Measurements from ENCODE around the gene ZBTB7B. TPM values are rescaled to one million over a fixed set of nuclear protein-coding genes. Genes with fewer than 3 reads are reported as not detected.
A peak's percentile ranks its signal among the peaks of the same experiment; 100 is the strongest.

Gene ZBTB7B
- total and polyA plus RNA-seq, 9 of the 15 experiments (the other 6 are each of a cell fraction or from before 2014, with no cell fraction given), result 0.04 to 46.5 (median 15.2) TPM

DNA sequence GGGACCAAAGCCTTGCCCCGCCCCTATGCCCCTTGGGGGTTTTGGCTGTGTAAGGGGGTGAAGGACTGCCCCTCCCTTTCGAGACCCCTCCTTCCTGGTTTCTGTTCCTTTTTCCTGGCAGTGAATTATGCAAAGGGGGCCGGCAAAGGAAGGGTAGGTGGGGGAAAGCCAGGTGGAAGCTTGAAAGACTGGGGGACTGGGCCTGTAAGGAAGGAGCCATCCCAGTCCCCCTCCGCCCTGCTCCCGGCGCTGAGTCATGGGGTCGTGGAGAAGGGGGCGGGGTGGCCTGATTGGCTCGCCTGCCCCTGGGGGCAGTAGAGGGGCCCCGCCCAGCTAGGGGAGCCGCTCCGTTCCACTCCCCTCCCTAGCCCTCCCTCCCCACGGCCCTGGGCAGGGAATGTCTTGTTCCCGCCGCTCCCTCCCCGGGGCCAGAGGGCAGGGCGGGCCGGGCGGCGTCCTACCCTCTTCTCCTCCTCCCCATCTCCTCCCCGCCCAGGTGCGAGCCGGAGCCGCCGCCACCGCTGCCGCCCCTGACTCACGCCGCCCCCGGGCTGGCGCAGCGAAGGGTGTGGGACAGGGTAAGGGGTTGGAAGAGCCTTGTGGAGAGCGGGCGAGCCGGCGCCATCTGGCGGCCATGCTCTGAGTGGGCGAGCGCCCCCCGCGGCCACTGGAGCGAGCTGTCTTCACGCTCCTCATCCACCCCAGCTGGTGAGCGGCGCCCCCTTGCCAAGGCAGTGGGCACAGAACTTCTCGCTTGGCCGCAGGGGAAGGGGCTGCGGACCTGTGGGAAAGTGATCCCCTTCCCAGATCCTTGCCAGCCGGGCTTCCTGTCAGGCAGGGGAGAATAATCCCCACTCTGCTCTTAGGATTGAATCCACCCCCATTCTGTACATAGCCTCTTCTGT is 14.7 kb downstream of the ZBTB7B start (continued):
- TF ChIP-seq, protein P1, sequence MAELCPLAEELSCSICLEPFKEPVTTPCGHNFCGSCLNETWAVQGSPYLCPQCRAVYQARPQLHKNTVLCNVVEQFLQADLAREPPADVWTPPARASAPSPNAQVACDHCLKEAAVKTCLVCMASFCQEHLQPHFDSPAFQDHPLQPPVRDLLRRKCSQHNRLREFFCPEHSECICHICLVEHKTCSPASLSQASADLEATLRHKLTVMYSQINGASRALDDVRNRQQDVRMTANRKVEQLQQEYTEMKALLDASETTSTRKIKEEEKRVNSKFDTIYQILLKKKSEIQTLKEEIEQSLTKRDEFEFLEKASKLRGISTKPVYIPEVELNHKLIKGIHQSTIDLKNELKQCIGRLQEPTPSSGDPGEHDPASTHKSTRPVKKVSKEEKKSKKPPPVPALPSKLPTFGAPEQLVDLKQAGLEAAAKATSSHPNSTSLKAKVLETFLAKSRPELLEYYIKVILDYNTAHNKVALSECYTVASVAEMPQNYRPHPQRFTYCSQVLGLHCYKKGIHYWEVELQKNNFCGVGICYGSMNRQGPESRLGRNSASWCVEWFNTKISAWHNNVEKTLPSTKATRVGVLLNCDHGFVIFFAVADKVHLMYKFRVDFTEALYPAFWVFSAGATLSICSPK (IDR thresholded peaks at IDR 0.05; ENCODE audit: borderline replicate concordance), result no peak
- TF ChIP-seq ZNF507 (tag; conservative IDR thresholded peaks at IDR 0.05), result no peak
- no peak for TF ChIP-seq CBX2 (IDR thresholded peaks at IDR 0.05; ENCODE audit: insufficient read depth, low read length, poor library complexity, severe bottlenecking)
- TF ChIP-seq, protein P2, sequence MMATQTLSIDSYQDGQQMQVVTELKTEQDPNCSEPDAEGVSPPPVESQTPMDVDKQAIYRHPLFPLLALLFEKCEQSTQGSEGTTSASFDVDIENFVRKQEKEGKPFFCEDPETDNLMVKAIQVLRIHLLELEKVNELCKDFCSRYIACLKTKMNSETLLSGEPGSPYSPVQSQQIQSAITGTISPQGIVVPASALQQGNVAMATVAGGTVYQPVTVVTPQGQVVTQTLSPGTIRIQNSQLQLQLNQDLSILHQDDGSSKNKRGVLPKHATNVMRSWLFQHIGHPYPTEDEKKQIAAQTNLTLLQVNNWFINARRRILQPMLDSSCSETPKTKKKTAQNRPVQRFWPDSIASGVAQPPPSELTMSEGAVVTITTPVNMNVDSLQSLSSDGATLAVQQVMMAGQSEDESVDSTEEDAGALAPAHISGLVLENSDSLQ (IDR thresholded peaks at IDR 0.05), result no peak
- TF ChIP-seq, protein P3, sequence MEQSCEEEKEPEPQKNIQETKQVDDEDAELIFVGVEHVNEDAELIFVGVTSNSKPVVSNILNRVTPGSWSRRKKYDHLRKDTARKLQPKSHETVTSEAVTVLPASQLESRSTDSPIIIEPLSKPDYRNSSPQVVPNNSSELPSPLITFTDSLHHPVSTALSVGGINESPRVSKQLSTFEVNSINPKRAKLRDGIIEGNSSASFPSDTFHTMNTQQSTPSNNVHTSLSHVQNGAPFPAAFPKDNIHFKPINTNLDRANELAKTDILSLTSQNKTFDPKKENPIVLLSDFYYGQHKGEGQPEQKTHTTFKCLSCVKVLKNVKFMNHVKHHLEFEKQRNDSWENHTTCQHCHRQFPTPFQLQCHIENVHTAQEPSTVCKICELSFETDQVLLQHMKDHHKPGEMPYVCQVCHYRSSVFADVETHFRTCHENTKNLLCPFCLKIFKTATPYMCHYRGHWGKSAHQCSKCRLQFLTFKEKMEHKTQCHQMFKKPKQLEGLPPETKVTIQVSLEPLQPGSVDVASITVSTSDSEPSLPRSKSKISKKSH (CRISPR knock-in tag; IDR thresholded peaks at IDR 0.05), result no peak
- 0 out of 2 replicates have a peak, but pooled peaks have one; percentile 54 for TF ChIP-seq SMARCA4 (IDR thresholded peaks at IDR 0.05)
- TF ChIP-seq, protein P4, sequence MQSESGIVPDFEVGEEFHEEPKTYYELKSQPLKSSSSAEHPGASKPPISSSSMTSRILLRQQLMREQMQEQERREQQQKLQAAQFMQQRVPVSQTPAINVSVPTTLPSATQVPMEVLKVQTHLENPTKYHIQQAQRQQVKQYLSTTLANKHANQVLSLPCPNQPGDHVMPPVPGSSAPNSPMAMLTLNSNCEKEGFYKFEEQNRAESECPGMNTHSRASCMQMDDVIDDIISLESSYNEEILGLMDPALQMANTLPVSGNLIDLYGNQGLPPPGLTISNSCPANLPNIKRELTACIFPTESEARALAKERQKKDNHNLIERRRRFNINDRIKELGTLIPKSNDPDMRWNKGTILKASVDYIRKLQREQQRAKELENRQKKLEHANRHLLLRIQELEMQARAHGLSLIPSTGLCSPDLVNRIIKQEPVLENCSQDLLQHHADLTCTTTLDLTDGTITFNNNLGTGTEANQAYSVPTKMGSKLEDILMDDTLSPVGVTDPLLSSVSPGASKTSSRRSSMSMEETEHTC (IDR thresholded peaks at IDR 0.05), result peak; percentile 28; the same call in 1 of the 2 replicates
- no peak for TF ChIP-seq ZNF224 (CRISPR knock-in tag; IDR thresholded peaks at IDR 0.05)
- TF ChIP-seq TAL1 (IDR thresholded peaks at IDR 0.05), result no peak
- no peak for TF ChIP-seq TAF15 (IDR thresholded peaks at IDR 0.05; ENCODE audit: low read depth, low read length)
- TF ChIP-seq POLR3G (IDR thresholded peaks at IDR 0.05; ENCODE audit: extremely low read depth, insufficient read length, insufficient replicate concordance), result no peak
- no peak for TF ChIP-seq ZNF586 (CRISPR knock-in tag; conservative IDR thresholded peaks at IDR 0.05)
- 0 out of 2 replicates have a peak, but pooled peaks have one; percentile 31 for TF ChIP-seq CBX5 (IDR thresholded peaks at IDR 0.05; ENCODE audit: borderline replicate concordance, low read depth)
- peak; percentile 67; the same call in 1 of the 2 replicates for TF ChIP-seq NFIC (IDR thresholded peaks at IDR 0.05)
- TF ChIP-seq MTA1 (IDR thresholded peaks at IDR 0.05; ENCODE audit: borderline replicate concordance), result peak; percentile 24; the same call in 1 of the 2 replicates
- TF ChIP-seq, protein P5, sequence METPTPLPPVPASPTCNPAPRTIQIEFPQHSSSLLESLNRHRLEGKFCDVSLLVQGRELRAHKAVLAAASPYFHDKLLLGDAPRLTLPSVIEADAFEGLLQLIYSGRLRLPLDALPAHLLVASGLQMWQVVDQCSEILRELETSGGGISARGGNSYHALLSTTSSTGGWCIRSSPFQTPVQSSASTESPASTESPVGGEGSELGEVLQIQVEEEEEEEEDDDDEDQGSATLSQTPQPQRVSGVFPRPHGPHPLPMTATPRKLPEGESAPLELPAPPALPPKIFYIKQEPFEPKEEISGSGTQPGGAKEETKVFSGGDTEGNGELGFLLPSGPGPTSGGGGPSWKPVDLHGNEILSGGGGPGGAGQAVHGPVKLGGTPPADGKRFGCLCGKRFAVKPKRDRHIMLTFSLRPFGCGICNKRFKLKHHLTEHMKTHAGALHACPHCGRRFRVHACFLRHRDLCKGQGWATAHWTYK (CRISPR knock-in tag; IDR thresholded peaks at IDR 0.05), result peak; percentile 72; the same call in 1 of the 2 replicates
- no peak for TF ChIP-seq DACH1 (IDR thresholded peaks at IDR 0.05; ENCODE audit: partially characterized antibody)

Measured in K562 (cell line).